HG03571 (cell line): Measurements from ENCODE around the gene ZNF22.

Experiments used
- ATAC-seq: cut with Tn5 transposase; IDR thresholded peaks from one replicate; pipeline ENCODE4 v1.9.1; 2021; ENCODE audit not compliant: unreplicated experiment

Gene ZNF22

DNA sequence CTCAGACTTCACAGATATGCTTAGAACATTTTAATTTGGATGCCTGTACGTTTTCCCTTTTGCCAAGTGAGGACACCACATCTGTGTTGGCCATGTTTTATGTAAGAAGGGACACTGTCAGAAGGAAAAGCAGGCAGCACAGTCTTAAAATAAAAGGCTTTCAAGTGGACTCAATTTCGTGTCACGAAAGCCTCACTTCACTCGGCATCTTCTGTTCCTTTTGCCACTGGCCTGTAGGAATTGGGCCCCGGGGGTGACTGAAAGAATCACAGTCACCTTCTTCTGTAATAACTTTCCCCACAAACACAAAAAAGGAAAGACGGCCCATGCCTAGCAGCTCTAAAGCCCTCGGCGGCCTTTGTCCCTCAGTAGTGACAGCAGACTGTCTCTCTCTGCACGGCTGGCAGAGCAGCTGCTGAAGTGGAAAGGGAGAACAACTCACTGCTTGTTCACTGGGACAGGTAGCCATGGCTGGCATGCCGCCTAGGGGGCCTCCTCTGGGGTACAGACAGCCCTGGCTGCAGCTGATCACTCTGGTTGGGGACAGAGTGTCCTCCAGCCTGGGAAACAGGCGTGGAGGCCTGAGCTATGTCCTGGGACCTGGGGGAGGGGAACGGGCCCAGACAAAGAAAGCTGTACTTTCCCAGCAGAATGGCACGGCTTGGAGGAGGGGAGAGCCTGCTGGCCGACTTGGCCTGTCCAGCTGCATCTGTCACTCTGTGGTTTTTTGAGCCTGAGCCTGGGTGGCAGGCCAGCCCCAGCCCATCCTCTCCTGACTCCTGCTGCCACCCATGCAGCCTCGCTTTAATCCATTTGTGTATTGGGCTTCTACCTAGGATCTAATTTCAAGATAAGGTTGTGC, 36.7 kb upstream of the ZNF22 start:
- ATAC-seq: peak; percentile 23

DNA sequence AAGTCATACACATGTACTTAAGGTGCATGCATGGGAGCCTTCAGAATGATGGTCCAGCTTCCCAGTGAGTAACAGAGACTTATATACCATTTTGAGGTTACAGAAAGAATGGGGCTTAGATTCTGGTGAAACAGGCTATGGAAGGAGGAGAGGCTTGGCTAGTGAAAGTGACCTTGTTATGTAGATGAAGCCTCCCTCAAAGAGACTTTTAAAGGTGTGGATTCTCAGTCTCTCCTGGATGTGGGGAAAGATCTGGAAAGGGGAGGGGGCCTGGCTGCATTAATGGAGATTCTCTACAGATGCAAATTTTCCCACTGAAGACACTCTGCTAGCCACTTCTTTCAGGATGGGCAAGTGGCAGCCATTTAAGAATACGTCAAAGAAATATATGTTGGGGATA, 35.6 kb upstream of the ZNF22 start:
- no peak for ATAC-seq

DNA sequence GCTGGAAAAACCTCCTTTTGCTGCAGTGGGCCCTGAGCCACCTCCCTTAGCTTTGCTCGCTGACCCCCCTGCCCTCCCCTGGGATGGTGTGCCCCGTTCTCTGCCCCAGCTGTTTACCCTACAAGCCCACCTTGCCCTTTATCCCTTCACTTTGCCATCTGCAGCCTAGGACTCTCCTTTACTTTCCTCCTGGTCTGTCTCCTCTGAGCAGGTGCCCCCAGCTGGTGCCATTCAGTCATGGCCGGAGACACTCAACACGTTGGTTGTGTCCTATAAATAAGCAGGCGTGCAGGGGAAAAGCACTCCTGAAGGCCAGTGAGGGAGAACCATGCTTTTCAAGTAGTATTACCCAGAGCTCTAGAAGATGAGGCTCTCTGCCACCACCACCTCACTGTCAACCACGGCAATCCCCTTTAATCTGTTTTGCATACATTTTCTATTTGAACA, 35.0 kb upstream of the ZNF22 start:
- ATAC-seq: peak; percentile 22

DNA sequence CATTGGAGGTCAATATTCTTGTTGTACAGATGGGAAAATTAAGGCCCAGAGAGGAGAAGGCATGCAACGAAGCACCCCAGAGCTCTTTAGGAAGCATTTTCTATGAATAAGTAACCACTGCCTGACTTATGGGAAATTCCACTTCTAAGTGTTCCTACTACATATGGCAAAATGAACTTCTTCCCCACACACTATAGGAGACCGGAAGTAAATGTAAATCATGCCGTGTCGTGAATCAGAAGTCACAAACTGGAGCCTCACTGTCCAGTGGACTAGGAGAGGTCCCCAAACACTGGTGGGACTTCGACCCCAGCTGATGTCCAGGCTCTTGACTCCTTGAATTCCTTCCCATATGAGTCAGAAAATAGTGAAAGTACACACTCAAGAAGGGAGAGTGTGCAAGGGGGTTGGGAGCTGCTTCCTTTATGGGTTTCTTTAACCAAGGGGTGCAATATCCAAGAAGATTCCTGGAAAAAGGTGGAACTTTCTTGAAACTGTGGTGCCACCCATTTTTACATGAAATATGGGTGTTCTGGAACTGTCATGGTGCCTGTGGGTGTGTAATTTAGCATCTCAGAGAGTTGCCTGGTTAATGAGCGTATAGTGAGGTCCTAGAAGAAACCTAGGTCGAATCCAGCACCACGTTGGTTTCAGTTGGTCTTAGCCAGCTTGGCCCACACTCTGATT, 34.5 kb upstream of the ZNF22 start:
- peak; percentile 27 for ATAC-seq

DNA sequence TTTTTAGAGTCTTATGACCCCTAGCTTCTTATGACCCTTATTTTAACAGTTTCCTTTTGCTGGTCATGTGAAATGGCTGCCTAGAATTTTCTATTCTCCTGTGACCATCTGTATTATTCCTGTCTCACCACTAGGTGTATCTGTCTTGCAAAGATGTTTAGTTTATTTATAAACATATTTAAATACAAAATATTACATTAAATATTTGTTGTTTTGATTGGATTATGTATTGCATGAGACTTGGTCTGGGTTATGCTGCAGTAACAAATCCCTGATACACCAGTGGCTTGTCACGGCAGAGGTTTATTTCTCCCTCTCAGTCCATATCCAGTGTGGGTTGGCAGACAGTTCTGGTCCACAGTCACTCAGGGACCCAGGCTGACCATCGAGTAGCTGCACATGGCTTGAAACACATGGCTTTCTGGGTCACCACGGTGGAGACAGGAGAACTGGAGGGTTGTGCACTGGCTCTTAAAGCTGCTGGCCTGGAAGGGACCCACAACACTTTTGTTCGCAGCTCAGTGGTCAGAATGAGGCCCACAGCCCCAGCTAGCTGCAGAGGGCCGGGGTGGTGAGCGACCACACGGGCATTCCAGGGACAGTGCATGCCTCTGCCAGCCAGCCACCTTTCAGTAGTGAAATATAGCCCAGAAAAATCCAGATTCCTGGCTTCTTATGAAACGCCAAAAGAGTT, 33.8 kb upstream of the ZNF22 start:
- ATAC-seq: no peak

DNA sequence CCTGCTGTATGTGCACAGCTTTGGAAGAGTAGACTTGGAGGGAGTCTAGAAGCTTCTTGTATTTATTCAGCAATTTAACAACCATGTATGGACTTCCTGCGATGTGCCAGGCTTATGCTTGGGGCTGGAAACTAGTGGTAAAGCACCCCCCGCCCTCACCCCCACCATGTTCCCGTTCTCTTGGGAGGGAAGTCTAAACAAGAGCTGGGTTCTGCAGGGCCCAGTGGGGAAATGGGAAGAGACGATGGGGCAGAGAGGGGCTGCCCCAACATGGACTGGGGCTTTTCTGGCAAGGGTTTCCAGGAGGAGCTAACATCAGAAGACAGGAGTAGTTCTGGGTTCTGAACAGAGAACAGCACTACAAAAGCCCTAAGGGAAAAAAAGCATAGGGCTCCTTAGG, 33.1 kb upstream of the ZNF22 start:
- no peak for ATAC-seq

DNA sequence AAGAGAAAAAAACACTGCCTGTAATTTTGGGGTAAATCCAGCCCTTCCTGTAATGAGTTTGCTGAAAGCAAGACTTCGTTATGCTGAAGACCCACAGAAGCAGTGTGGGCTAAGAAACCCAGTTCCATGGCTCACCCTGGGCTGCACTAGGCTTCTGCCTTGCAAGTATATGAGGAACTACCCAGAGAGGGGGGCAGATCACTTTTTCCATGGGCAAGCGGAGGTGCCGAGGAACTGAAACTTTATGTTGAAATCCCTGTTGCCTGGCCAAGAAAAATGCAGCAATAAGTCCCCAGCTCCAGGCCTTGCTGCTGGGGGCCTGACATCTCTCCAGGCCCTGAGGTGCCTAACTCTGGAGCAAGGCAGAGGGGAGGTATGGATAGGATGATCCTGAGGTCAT, 32.6 kb upstream of the ZNF22 start:
- ATAC-seq: no peak

DNA sequence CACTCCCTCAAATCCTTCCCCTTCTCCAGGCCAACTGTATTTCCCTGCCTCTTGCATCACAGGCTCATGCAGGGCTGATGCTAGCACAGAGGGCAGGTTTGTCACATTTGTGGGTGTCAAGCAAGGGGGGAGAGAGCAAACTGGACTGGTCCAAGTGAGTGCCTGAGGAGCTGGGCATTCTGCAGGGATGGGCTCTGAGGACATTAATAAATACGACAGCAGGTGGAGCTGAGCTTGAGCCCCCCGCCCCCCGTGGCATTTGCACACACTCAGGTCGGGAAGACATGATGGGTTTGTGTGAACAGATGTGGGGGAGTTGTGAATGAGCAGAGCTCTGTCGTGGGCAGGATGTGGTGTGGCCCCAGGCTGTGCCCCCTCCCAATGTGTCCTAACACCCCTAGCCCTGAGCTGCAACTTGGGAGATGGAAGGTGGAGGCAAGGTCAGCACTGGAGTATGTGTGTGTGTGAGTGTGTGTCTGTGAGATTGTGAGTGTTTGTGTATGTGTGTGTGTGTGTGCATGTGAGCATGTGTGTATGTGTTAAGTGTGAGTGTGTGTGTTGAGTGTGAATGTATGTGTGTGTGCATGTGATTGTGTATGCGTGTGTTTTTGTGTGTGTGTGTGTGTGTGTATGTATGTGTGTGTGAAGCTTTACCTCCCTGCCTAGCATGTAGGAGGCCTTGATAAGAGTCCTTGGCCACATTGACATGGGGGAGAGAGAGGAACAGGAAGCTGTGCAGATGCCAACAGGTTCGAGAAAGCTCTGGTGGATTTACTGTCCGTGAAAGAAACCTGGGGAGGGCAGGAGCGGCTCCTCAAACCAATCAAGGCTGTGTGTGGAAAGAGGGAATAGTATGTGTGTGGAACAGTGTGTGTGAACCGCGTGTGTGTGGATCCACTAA, 32.0 kb upstream of the ZNF22 start:
- ATAC-seq: no peak

DNA sequence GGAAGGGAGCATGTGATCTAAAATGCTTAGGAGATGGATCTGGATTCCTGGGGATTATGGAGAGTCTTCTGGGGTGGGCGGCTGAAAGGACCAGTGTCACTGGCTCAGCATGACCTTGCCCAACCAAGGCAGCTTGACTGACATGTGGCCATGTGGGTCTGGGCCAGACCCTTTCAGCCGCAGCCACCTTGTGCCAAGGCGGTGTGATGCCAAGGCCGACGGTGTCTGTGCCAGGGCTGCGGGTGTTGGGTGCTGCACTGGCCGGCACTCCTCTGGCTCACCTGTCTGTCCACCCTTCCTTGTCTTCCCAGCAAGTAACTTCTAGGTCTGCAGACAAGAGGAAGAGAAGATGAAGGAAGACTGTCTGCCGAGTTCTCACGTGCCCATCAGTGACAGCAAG, 30.9 kb upstream of the ZNF22 start:
- ATAC-seq: no peak

DNA sequence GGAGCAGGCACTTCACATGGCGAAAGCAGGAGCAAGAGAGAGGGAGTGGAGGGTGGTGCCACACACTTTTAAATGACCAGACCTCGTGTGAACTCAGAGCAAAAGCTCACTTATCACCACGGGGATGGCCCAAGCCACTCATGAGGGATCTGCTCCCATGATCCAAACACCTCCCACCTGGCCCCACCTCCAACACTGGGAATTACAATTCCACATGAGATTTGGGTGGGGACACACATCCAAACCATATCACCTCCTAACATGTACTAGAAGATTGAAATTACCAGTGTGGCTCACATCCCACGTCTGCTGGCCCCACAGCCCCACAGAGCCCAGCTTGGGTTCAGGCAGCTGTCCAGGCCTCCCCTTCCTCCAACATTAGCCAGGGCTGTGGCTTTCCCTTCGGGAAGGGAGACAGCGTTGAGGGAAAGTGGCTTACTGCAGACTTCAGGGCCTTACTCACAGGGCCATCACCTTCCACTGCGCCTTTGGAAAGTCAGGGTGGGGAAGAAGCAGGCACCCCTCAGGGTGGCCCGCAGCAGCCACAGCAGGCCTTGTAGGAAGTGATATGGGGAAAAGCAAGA, 29.8 kb upstream of the ZNF22 start:
- no peak for ATAC-seq

DNA sequence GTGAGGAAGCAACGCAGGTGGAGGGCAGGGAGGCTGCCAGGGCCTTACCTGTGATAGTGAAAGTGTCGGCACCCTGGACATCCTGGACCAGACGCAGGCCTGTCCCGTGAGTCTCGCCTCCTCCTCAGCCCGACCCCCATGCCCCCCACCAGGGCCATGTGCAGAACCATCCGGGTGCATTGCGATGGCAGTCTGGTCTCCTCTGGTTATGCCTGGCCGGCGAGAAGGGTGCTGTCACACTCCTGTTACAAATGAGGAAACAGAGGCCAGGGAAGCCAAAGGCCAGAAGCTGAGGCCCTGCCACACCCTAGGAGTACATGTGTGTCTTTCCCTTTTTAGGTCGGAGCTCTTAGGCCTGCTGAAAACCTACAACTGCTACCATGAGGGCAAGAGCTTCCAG, 29.3 kb upstream of the ZNF22 start:
- no peak for ATAC-seq

DNA sequence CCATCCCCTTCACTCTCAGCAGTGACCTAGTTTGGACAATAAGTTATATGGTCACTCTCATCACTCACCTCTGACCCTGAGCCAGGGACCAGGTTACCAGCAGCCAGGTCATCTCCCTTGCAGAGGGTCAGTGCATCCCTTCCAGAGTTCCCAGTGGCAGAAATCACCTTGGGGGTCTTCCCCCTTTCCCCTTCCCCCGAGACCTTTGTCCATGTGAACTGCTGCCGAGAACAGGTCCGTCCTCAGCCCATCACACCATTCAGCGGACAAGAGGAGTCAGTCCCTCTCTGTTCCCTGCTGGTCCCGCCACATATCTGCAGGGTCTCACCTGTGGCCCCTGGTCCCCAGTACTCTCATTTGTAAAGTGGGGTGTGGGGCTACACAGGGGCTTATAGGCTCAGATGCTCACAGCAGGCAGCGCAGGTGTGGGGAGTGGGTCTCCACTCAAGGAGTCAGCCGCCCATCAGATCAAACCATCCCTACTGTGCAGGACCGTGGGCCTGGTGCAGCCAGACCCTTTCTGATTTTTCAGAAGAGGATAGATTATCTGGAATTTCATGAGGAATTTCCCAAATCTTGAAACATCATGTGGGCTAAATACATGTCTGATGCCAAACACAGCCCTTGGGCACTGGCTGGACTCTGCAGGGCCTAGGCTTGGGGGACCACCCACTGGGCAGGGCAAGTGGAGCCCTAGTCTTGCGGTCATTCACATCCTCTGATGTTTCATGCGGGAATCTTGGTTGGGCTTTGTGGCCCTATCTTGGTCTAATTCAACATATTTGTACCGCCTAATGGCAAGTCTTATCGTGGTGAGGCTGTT, 28.6 kb upstream of the ZNF22 start:
- no peak for ATAC-seq

DNA sequence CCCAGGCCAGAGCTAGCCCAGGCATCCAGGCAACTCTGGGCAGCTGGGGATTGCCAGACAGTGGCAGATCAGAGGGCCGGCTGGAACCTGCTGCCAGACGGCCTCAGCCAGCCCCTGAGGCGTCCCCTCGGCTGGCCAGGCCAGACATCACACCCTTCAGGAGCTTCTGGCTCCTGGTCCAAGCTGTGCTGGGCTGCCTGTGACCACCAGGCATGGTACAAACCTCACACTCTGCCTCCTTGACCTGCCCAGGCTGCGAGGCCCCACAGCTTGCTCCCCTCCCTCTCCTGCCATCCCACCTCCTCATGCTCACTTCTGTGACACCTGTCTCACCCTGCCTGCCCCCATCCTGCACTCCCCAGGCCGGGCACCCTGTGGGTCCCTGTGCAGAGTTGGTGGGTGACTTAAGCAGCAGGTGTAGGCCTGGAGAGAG, 27.8 kb upstream of the ZNF22 start:
- no peak for ATAC-seq

DNA sequence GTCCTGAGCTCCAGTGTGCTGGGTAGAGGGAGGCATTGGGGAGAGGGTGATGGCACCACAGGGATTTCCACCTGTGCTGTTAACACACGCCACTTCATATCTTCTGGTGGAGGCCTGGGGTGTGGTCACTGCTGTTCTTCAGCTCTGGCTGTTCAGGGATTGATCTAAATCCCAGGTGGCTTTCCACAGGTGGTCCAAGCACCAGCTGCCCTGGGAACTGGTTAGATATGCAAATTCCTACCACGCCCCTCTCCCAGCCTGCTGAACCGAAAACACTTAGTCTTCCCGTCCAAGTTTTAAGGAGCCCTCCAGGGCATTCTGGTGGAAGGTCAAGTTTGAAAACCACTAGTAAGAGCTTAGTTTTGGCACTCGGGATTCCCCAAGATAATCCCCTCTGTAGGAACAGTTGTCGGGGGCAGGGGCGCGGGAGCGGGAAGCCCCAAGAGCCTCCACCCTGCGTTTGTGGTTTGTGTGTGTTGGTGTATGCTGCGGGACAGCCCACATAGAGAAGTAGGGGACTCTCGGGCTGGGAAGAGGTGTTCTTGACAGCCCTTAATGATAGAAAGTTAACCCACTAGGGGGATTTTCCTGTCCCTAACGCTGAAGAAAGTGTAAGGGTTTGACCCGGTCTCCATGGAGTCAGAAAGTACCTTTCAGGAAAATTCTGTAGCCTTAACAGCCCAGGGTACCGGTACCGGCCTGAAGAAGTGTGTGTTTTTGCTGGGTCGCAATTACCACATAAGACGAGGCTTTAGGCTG, 27.2 kb upstream of the ZNF22 start:
- ATAC-seq: no peak

DNA sequence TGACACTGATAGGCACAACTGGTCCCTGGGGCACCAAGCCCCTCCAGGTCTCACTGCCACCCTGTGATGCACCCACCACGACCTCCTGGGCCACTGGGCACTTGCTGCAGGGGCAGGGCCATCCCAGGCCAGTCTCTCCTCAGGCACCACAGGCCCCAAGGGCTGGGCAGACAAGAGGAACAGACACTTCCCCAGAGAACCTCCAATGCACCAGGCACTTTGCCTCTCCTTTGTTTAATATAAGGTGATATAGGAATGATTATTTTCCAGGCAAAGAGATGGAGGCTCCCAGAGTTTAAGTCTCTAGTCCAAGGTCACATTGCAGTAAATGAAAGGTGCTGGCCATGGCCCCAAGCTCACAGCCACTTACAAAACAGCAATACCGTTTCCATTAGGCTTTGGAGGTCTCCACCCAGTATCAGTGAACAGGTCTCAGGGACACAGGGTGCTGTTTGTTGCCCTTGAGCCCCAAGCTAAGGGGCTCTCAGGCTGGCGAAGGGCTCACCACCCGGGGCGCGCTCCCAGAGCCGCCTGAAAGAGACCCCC, 26.6 kb upstream of the ZNF22 start:
- ATAC-seq: no peak

DNA sequence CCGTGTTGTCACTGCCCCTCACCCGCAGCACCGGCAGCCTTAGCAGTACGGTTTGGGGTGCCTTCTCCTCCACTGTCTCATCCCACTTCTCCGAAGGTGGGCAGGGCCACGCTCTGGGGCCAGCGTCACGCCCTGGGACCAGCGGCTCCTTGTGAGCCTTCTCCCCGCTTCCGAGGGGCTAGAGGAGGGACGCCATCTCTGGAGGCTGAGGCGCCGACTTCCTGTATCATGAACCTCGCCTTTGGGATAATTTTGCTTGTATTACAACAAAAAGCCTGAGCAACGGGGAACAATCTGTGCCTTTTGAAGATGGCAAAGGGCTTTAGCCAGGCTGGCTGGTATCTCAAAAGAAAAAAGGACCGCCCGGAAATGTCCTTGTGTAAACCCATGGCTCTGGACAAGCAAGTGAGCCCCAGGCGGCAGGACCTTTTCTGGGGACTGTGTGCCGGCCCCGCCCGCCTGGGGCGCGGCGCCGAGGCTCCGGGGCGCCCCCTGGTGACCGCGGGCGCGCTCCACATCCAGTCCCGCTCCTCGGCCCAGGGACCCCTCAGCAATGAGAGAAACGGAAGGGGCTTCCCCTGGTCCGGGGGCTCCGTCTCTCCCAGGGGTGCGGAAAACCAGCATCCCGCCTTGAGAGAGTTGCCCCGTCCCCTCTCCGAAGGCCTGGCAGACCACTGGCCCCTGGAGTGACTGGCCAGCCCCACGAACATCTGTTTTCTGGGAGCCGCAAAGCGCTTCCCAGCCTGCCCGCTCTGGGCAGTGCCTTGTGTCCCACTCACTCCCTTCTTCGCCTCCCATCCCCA, 25.9 kb upstream of the ZNF22 start:
- ATAC-seq: peak; percentile 66

DNA sequence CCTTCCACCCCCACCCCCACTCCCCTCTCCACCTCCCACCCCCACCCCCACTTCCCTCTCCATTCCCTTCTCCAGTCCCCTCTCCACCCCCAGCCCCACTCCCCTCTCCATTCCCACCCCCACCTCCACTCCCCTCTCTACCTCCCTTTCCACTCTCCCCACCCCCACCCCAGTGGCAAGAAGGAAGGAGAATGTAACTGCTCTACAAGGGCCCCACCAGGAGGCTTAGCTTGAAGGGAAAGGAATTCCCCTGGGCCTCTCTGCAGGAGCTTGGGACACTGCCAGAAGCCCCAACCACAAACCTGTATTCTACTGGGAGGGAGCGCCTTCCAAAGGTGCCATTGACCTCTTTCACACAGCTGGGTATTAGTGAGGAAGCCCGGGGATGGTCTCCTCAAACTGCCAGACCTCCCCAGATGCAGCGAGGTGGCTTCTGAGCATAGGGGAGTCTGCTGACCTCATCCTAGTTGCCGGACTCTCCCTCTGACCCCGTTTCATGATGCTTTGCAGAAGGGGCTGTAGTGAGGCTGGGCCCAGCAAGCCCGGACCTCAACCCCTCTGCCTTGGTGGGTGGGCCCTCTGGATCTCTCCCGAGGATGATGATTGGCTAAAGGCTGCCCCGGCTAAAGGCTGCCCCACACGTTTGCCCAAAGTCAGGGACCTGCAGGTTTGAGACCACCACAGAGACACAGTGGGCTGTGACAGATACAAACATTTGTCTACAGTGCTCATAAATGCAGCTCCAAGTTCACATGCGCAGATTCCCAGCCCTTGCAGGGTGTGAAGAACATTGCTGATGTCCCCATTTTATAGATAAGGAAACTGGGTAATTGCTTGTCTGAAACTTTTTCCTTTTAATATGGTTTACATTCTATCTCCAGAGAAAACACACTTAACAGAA, 25.0 kb upstream of the ZNF22 start:
- ATAC-seq: no peak
